ENCODE measurements around the gene FCAMR.

- TF ChIP-seq EZH2 (IDR thresholded peaks at IDR 0.05; ENCODE audit: insufficient read depth, low read length) (no peak), CTCF (IDR thresholded peaks at IDR 0.05; ENCODE audit: insufficient read depth, low read depth, low read length) (no peak)
These were observed 45.0 kb downstream of the FCAMR start for GRCh38 chr1:206925106-206925736.

All from astrocyte (in vitro differentiated cells and primary cell).